GM21717 (cell line): ENCODE measurements around the gene POU2AF1.
"Not testable (repeated sequence)": the region's sequence is repeated elsewhere in the genome, so short reads cannot be mapped to it uniquely, and the experiment has no call there.

Experiments used
- ATAC-seq: cut with Tn5 transposase; IDR thresholded peaks from one replicate; pipeline ENCODE4 v1.9.1; 2021; ENCODE audit warnings: mild to moderate bottlenecking, moderate library complexity; ENCODE audit not compliant: unreplicated experiment

The POU2AF1 gene

GRCh38 chr11:111410951-111411350, 31.9 kb upstream of the POU2AF1 start:
- no peak for ATAC-seq

DNA sequence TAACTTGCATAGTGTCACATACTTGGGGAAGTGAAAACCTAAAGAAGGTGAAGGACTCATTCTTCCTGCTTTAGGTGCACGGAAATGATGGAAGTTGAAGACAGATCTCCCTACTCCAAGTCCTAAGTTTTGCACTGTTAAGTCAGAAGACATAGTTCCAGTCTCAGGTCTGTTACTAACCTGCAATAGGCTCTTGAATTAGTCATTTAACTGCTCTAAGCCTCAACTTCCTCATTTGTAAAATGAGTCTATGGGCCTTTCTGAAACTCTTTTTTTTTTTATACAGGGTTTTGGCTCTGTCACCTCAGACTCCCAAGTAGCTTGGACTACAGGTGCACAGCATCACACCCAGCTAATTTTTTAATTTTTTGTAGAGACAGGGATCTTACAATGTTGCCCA, 30.8 kb upstream of the POU2AF1 start:
- peak; percentile 67 for ATAC-seq

DNA sequence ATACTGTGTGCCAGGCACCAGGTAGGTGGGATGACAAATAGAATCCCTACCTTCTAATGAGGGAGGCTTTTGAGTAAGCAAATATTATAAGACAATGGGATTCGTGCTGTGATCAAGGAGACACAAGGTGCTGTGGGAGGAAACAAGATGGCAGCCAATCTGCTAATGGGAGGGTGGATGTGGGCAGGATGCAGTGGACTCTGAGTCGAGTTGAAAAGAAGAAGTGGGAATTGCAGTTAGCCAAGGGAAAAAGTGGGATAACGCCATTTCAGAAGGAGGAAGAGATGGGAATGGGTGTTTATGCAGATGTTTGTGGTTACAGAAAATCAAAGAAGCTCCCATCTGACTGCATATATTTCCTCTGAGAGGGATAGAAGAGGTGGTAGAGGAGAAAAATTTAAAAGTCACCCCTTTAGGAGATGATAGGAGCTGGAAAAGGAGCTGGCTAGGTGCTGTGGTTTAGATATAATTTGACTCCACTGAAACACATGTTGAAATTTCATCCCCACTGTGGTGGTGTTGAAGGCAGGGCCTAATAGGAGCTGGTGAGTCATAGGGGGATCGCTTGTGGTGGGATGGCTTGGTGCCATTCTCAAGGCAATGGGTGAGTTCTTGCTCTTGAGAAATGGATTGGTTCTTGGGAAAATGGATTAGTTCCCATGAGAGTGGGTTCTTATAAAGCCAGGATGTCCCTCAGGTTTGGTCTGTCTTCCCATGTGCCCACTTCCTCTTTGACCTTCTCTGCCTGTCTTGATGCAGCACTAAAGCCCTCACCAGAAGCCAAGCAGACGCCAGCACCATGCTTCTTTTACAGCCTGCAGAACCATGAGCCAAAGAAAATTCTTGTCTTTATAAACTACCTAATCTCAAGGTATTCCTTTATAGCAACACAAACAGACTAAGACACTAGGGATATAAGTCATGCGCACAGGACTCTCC, 30.0 kb upstream of the POU2AF1 start:
- ATAC-seq, result peak; percentile 50

DNA sequence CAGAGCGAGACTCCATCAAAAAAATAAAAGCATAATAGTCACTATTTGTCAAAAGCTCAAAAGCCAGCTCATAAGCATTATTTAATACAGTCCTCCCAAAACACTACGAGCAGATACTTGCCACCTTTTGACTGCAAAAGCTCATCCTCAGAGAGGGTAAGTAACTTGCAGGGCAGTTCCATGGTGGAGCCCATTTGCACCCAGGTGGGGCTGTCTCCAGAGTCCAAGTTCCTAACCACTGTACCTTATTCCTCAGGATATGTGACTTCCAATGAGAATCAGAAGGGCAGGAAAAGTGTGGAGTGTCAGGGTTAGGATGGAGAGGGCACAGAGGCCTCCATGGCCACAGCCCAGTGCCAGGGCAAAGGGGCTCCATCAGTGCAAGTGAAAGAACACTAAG, 28.6 kb upstream of the POU2AF1 start:
- no peak for ATAC-seq

DNA sequence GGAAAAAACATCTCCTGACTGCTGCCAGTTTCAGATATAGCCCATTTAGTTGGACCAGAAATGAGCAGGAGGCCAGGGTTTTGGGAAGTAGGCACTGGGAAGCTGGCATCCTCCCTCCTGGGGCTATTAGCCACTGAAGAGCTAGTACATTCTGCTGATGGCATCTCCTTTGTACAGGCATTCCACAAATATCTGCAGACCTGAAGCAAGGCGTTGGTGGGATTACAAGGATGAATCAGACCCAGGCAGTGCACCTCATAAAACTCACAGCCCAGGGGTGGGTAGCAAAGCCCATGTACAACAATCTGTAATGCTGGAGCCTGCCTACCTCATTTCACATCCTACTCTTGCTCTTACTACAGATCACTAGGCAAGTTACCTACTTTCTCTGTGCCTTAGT, 27.5 kb upstream of the POU2AF1 start:
- no peak for ATAC-seq

- ATAC-seq, result no peak
Measured at GRCh38 chr11:111406091-111406490, 27.0 kb upstream of the POU2AF1 start.

- no peak for ATAC-seq
Measured at GRCh38 chr11:111405551-111405950, 26.5 kb upstream of the POU2AF1 start.

DNA sequence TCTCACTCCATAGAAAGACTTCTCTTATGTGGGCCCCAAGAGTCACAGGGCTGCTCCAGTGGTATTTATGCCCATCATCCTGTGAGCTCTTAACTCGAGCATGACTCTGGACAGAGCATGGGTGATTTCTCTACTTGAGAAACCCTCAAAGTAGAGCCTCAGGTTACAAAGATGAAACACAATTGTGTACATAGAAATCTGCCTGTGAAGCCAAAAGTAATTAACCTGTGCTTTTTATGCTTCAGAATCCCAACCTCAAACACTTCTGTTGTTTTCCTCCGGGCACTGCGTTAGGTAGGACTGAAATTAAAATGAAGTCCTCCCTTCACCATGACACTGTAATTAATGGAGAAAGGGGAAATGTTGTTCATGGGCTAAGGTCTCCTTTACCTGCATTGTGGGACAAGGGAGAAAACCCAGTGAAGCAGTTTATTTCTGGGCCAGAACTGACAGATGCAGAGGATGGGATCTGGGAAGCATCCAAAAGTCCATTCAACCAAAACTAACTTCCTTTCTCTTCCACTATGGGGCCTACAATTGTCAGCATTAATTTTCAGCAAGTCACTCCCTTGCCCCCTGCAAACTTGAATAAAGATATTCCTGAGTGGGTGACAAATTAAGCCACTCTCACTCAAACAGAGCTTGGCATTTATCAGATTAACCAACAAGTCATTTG, 24.1 kb upstream of the POU2AF1 start:
- ATAC-seq, result no peak

DNA sequence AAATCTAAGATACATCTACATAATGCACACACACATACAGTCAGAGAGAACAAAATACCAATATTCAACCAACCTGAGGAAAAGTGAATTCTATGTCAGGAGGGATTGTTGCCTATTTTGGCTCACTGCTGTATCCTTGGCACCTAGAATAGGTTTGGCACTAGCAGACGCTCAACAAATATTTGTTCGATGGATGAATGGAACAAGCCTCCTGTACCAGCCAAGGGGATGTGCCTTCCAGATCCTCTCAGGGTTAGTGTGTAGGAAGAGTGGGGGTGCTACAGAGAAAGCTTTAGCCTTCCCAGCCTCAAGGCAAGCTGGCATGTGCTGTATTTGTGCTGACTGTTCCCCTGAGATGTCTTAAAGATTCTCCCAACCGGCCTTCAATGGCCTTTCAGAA, 23.3 kb upstream of the POU2AF1 start:
- ATAC-seq, result no peak

- ATAC-seq, result not testable (repeated sequence)
Measured at GRCh38 chr11:111401957-111402356, 22.9 kb upstream of the POU2AF1 start.

DNA sequence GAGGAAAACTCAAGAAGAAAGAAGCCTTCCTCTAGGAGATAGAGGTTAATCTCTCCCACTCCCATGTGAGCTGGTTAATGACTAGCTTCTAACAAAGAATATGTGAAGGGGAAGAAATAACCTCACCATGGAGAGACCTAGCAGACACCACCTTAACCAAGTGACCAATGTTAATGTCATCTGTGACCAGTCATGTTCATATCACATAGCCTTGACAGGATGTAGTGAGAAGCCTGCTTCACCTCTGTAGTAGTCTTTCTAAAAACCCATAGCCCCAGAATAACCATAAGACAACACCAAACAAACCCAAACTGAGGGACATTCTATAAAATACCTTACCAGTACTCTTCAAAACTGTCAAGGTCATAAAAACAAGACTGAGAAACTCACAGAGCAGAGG, 21.5 kb upstream of the POU2AF1 start:
- ATAC-seq, result no peak

GRCh38 chr11:111399187-111400031, 20.3 kb upstream of the POU2AF1 start:
- ATAC-seq, result no peak

DNA sequence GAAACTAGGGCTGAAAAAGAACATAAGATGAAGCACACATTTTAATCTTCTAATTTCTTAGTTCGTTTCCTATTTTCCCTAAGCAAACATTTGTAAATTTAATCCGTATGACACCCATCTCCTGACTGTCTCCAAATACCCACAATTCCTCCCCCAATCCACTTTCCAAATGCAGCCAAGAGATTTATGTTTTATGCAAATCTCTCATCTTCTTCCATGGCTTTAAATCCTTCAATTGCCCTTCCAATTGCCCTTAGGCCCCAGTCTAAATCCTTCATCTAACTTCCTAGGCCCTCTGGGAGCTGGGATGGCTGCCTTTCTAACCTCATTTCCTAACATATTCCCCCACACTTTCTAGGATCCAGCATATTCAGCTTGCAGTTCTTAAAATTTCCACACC, 18.0 kb upstream of the POU2AF1 start:
- ATAC-seq, result no peak

DNA sequence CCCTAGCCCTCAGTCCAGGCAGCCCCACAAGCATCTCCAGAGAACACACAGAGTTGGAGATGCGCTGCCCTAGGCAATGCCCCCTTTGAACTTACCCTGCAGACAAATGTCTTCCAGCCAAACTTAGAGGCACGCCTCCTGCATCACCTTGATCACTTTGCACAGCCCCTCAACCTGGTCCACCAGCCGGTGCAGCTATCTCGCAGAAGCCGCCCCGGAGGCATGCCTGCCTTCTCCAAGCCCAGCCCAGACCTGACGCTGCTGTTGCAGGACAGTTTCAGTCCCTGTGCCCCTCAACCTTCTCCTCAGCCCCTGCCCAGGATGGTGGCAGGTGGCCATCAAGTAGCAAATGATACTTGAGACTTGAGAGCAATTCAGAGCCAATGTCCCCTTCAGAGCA, 16.7 kb upstream of the POU2AF1 start:
- no peak for ATAC-seq

GRCh38 chr11:111395081-111395480, 16.0 kb upstream of the POU2AF1 start:
- no peak for ATAC-seq

GRCh38 chr11:111394147-111394546, 15.1 kb upstream of the POU2AF1 start:
- ATAC-seq, result not testable (repeated sequence)

- ATAC-seq, result no peak
Measured at GRCh38 chr11:111393585-111393984, 14.5 kb upstream of the POU2AF1 start.

DNA sequence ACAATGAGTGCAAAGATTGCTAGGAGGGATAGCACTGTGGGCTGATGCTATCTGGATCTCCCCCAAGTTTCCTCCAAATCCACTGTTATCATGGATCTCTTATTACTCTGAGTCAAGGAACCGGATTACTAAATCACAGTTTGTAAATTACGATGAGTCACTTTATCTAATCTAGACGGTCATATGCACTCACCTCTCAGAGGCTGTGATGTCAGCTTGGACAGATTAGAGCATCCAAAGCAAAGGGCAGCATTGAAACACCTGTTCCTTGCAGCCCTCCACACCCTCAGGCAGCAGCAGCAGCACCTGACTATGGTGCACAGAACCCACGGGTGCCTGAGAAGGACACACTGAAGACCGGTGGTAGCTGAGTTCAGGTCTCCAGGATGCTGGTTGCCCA, 14.0 kb upstream of the POU2AF1 start:
- no peak for ATAC-seq

GRCh38 chr11:111392552-111392951, 13.5 kb upstream of the POU2AF1 start:
- no peak for ATAC-seq

GRCh38 chr11:111391328-111392124, 12.5 kb upstream of the POU2AF1 start:
- ATAC-seq, result no peak
